HG03135 (cell line): ENCODE results near the gene RRBP1.
A peak's percentile ranks its signal among the peaks of the same experiment; 100 is the strongest.

Source experiments
- ATAC-seq: cut with Tn5 transposase; IDR thresholded peaks from one replicate; pipeline ENCODE4 v1.9.1; 2021; ENCODE audit warnings: mild to moderate bottlenecking, moderate library complexity; ENCODE audit not compliant: unreplicated experiment

Gene RRBP1

DNA sequence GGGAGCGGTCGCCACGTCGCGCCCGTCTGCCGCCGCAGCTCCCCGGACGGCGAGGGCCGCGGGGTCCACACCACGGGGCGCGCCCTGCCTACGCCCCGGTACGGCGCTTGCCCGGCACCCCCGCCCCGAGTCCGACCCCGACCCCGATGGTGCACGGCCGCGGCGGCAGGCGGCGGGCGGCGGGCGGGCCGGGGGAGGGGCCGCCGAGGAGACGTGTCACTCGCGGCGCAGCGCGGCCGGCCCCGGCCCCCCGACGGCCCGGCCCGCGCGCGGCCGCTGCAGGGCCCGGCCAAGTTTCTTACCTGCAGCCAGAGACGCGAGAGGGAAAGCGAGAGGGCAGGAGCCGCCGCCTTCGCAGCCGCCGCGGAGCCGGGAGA is 328 bp downstream of the RRBP1 start:
- peak; percentile 11 for ATAC-seq

DNA sequence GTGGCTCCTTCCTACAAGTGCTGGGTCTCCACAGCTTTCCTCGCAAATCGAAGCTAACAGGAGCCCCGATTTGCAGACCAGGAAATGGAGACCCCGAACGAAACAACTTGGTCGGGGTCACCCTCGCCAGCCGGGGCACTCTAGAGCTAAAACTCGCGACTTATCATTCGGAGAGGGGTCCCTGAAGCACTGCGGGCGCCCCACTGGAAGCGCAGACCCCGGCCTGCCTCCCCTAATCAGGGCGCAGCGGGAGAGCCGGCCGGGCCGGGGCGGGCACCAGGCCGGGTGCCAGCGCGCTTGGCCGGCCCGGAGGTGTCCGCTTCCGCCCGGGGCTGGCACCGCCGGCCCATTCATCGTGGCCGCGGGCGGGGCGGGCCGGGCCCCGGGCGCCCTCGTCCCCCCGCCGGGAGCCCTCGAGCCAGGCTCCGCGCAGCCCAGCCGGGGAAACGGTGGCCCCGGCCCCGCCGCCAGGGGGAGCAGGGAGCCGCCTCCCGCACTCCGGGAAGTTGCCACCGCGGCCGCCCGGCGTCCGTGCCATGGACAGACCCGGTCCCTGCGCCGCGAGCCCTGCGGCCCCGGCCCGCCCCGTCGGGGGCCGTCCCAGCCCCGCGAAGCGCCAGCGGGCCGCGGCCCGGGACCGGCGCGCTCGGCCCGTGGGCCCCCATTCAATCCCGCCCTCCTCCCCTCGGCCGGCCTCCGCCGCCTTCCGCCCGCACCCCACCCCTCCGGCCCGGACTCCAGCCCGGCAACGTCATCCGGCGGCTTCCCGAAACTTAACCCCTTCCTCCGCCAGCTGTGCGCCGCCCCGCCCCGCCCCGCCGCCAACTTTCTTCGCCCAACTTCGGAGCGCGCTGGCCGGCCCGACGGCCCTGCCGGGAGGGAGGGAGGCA is 961 bp downstream of the RRBP1 start:
- peak; percentile 38 for ATAC-seq

DNA sequence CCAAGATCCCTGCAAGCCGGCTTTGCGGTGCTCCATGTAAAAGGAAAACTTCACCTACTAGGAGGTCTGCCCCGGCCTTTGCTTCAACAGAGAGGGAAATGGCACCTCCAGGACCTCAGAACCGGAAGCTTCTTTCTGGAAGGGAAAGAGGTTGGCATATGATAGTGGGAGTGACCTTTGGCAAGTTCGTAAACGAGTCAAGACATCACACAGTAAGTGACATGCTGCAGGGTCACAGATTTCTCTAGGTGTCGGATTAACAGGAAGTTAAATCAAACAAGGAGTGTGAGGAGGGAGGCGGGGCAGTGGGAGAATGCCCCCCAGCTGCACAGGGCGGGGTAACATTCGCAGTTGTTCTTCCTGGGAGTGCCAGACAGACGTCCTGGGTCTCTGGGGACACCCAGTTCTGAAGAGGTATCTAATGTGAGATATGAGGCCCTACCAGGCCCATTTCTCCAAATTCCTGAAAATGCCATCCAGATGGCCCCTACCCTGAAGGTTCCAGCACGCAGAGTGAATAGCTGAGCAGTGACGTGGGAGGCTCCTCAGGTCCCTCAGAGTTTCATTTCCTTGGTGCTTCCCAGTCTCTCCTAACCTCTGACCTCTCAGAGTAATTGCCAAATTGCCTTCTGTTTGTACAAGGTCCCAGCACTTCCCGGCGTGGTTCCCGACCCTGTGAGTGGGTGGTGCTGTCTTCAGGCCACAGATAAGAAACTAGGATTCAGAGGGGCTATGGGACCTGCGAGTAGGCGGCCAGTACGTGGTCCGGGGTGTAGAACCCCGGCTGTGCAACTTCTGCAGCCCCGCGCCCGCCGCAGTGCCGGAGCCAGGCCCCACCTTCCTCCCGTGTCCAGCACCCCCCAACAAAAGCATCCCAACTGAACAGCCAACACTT is 1.9 kb downstream of the RRBP1 start:
- ATAC-seq: no peak

DNA sequence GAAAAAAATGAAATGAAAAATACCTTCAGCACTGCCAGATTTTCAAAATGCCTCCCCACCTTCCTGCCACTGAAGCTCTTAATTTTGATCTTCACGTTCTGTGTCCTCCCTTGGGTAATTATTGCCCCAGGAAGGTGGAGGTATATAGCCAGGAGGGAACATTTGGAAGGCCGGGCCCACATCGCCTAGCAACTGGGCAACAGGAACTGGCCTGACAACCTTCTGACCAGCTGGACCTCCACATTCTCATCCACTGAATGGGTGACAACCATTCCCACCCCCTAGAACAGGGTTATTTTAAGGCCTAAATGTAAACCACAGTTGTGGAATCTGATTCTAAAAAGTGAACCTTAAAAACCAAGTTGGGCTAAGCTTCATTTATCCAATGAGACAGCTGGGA is 3.2 kb downstream of the RRBP1 start:
- no peak for ATAC-seq

DNA sequence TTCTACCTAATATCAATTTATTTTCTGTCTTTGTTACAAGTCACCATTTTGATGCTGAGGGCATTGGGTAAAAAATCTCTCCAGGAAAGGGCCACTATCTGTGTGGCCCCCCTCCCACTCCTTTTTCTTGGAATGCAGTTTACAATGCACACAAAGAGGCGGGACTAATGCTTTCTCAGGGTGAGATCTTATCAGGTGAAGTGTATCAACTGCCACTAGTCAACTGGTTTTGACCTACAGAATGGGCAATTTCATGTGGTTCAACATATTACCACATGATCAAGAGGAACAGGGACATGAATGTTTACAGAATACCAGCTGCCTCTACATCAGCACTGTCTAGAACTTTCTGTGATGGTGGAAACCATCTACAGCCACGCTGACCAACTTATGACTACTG is 3.7 kb downstream of the RRBP1 start:
- no peak for ATAC-seq

DNA sequence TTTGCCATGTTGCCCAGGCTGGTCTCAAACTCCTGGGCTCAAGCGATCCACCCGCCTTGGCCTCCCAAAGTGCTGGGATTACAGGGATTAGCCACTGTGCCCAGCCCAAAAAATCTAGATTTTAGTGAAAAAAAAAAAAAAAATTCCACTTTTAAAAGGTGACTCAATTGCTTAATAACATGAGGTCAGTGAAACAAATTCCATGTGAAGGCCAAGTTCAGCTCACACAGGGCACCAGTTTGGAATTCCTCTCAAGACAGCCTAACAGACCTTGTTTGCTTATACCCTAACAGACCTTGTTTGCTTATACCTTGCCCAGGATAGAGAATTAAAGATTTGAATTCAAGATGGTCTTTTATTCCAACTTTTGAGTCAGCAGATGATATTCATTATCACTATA is 5.1 kb downstream of the RRBP1 start:
- no peak for ATAC-seq

DNA sequence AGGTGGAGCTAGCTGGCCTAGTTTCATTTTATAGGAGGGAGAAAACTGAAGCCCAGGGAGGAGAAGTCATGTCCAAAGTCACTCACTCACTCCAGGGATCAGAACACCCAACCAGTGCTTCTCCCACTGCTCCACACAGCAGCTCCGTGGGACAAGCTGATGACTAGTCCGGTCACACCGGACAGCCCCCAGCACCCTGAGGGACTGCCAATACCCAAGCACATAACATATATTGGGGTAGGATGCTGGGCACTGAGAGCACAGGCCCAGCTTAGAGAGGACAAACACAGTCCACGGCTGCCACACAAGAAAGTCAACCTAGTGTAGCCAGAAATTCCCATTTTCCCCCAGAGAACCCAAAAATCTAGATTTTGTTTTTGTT is 5.7 kb downstream of the RRBP1 start:
- no peak for ATAC-seq

DNA sequence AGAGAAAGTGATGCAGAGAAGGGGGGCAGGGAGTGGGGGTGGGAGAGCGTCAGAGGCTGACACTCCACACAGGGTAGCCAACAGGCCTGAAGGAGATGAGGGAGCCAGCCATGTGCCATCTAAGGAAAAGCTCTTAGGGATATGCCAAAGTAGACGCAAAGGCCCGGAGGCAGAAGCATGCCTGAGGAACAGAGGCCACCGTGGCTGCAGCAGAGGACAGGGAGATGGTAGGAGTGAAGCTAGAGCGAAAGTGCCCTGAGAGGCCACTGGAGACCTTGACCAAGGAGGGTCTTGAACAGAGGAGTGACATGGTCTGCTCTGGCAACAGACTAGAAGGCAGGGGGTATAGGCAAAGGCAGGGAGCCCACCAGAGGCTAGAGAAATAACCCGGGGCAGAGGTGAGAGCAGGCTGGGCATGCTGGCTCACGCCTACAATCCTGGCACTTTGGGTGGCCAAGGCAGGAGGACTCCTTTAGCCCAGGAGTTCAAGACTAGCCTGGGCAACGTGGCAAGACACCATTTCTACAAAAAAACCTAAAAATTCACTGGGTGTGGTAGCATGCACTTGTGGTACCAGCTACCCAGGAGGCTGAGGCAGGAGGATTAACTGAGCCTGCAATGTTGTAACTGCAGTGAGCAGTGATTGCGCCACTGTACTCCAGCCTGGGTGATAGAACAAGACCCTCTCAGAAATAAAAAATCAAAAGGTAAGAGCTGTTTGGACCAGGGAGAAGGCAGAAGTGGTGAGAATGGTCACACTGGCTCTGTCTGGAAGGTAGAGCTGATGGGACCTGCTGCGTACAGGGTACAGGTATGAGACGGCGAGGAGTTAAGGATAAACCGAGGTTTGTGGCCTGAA is 6.3 kb downstream of the RRBP1 start:
- ATAC-seq: no peak

DNA sequence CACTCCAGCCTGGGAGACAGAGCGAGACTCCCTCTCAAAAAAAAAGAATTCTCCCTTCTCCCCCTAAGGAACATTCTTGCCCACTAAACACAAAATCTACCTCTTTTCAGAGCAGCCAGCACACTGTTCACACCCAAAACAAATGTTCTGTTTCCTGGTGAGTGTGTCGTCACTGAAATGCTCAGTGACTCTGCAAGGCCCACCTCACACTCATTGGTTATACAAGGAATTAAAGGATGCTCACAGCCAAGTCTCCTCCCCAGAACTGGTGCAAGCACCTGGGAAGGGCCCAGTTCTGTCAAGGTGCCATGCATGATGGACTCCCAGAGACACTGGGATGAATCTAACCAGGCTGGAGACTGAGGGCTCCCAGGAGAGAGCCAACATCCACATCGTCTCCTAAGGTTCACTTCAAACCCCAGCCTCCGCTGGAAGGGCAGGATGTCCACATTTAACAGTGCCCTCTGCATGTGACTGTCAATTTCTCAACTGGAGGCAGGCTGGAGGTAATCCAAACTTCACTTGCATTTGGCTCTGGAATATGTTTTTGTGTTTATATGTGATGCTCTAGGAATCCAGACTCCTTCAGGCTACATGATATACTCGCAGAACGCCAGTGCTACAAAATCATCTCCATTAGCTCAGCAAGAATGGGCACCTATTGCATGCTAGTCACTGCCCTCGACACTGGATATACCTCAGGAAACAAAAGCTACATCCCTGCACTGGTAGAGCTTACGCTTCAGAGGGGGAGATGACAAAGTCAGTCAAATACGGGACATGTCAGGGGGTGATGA is 7.1 kb downstream of the RRBP1 start:
- no peak for ATAC-seq

DNA sequence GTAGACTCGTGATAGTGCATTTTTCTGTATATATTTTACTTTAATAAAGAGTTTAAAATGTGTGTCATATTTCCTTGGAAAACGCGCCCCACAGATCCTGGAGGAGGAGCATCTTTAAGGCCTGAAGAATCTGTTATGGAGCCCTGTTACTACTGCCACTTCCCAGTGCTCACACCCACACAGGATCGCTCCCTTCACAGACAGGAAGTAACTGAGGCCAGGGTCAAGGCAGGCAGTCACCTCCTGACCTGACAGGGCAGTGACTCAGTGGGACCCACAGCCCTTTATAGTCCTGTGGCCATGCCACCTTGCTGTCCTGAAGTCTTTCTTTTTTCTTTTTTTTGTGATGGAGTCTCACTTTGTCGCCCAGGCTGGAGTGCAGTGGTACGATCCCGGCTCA is 9.0 kb downstream of the RRBP1 start:
- ATAC-seq: no peak

DNA sequence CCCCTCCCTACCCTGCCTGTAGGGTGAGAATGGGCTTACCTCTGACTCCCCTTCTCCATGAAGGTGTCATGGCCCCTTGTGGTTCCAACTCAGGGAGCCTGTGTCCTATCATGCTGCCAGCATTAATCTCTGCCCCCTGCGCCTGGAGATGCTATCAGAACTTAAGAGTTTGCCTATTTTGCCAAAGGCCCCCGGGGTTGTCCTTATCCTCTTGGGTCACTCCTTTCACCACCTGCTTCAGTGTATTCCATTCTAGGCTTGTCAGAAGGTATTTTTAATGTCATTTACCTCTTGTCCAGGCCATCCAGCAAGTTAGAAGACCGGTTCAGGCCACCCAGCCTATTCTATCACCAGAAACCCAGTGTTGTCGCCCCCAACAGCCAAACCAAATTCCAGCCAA is 10.5 kb downstream of the RRBP1 start:
- ATAC-seq: no peak

DNA sequence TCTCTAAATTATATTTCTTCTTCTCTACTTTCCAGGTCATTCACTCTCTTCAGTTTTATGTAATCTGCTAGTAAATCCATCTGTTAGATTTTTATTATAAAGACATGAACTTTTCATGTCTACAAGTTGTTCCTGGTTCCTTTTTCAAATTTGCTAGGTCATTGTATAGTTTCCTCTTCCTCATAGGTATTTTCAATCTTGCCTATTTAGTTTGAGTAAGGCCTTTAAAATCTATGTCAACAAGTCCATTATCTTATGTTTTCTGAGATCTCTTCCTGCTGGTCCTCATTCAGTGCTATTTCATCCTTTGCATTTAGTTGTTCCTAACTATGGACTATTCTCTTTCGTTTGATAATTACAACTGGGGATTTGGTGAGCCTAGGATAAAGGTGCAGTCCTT is 11.0 kb downstream of the RRBP1 start:
- no peak for ATAC-seq

DNA sequence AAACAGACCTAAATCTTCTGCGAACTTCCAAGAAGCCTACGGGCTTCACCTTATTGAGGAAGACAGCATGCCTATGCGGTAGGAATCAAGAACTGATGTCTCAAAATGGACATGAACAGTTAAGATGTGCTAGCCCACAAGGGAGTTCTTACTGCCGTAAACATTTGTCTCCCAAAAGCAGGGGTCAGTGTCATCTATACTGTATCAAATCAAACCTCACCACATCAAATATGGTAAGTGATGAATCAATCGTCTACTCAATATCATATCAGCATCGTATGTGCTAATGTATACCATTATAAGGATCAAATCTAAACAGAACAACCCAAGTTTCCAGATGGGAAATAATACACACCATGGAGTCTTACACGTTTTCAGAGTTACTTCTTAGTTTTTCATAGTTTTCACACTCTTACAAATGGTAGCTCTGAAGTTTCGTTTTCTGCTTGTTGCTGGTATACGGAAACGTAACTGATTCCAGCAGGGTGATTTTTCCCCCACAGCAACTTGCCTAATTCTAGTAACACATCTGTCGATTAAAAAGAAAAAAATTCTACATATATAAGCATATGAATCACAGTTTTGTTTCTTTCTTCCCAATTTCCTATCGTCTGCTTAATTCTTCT is 12.6 kb downstream of the RRBP1 start:
- no peak for ATAC-seq

DNA sequence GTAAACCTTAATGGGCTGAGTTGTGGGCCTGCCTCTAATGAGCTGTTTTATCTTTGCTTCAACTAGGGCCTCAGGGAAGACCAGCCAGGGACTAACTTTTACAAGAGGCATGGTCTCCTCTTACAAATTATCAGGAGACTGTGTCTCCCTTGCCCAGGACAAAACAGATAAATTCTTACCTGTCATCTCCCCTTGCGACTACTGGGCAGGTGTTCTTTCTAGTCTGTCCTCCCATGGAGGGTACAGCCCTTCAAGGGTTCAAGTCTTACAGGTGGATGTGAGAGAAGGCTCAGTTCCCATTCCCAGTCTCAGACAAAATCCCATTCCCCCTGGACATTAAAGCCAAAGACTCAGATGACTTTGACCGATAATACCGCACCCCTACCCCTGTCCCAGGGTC is 13.6 kb downstream of the RRBP1 start:
- ATAC-seq: no peak

DNA sequence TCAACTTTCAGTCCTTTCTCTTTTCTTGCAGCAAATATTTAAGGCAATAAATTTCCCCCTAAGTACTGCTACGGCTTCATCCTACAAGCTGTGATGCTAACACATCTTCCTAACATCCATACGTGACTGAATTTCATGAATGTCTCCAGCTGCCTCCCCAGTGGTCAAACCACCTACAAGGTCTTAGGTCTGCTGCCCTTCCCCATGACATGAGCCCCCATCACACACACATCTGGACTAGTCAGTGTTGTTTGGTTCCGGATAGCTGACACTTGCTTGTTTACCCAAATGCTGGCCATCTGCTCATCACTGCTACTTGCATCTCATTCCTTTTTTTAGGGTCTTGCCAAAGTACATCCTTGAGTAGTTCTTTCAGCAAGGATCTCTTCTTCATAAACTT is 14.6 kb downstream of the RRBP1 start:
- no peak for ATAC-seq

DNA sequence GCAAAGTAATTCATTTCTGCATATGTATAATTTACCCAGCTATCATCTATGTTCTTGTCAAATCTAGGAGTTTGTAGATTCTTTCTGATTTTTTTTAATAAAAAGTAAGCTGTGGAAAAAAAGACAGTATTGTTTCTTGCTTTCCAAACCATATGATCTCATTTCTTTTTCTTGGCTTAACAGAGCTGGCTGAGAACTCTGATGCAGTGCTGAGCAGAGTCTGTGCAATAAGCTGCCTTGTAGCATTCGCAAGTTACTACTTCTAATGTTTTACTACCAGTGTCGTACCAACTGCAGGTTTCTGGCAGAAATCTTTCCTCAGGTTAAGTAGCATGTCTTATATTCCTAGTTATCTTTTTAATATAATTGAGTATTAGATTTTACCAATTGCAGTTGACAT is 15.6 kb downstream of the RRBP1 start:
- no peak for ATAC-seq

DNA sequence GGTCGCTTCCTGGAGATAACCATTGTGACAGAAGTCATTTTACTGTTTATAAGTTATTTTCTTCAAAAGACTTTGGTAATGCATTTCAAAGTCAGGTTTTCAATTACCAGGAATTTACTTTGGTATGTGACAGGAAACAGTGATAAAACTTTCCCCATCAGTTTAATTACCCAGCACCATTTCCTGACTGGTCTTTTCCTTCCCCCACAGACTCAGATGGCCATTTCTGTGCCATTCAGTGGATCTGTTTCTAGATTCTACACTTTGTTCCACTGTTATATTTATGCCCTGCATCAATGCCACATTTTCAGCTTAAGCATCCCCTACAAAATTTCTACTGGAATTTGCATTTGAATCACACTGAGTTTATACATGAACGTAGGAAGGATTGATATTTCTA is 16.3 kb downstream of the RRBP1 start:
- no peak for ATAC-seq

DNA sequence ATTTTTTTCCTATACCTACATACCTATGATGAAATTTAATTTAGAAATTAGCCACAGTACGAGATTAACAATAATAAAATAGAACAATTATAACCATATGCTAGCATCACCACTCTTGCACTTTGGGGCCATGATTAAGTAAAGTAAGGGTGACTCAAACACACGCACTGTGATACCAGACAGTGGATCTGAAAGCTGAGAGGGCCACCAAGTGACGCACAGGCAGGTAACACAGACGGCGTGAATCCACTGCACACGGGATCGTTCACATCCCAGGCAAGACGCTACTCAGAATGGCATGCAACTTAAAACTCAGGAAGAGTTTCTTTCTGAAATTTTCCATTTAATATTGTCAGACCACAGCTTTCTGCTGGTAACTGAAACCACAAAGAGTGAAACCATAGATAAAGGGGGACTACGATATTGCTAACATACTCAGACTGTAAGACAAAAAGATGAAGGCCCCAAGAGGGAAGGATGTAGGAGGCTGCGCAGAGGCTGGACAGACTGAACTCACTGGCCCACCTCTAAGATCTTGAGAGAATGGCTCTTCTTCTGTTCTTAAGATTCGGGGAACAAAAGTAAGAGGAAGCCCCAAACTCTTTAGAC is 17.9 kb downstream of the RRBP1 start:
- ATAC-seq: no peak

DNA sequence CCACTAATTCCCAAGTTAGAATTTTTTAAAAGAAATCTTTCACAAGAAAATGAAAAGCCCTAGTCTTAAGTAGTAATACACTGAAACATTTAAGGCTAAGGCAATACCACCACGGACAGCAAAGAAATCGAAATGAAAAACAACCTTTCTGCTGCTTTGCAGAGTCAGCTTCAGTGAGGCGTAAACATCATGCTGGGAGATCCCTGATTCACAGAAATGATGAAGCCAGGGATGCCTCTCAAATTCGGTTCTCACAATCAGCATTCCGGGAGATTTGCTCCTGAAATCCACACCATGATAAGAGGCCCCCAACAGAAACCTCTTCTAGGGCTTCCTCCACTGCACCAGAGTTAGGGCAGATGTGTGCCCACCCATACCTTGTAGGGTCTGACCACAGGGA is 18.6 kb downstream of the RRBP1 start:
- no peak for ATAC-seq

DNA sequence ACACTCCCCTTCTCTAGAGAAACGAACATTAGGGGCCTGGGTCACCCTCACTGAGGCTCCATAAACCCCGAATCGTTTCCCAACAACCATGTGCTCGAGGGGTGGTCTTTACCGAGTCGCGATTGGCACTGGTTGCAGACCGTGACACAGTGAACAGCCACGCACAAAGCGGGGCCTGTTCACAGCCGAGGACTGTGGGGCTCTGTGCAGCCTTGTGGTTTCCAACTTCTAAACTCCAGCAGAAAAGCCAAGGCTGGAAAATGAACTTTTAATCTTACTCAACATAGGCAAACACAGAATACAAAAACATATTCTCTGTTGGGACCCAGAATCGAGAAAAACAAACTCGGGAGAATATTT is 19.0 kb downstream of the RRBP1 start:
- no peak for ATAC-seq
